Measurements from ENCODE around the gene CRACDL.
"Not testable (repeated sequence)": the region's sequence is repeated elsewhere in the genome, so short reads cannot be mapped to it uniquely, and the experiment has no call there.

The CRACDL gene

DNA sequence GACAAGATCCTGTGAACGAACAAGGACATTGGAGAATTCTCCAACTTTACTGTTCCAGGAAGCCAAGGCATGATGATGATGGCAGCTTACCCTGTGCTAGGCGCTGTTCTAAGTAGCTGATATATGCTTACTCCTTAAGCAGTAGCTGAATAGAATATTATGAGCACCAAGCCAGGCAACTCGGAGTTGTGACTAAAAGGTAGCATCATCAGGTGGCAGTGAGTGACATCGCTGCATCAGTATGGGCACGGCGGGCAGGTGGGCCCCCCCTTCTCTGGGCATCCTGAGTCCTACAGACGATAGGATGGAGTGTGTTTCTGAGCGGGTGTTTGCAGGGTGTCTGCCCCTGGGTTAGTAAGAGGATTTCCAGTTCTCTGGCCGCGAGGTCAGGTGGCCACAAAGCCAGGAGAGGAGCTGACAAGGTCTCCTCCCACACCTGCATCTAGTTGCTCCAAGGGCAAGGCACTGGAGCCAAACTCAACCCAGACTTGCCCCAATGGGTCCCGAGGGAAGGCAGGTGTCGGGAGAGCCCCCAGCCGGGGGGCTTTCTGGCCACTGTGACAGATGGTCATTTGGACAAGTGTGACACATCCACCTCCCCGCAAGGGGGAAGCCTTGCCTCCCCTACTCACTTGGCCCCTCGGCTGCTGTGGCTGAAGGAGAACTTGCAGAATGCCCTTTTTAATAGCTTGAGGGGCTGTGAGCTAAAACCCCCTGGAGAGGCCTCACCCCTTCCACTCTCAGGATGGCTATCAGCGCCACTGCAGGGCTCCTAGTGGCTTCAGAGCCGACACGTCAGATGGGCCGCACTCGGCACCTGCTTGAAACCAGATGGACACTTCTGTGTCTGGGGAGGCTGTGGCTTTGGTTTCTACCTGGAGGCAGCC is 55.5 kb downstream of the CRACDL start:
- H3K27me3 ChIP-seq (ENCODE audit: low read depth) = no peaks in the 10 kb centered on the region
- no peaks in the 10 kb centered on the region for H3K9me3 ChIP-seq
- no peaks in the 10 kb centered on the region for H3K4me1 ChIP-seq
- in situ Hi-C loops (cut with MboI; ENCODE audit: low sequenced_read_pairs) = no loop called here
- no peak overlapping the region for H3K4me3 ChIP-seq
- no peaks in the 10 kb centered on the region for H3K36me3 ChIP-seq (replicated peaks)
- no peak for DNase-seq (ENCODE audit: low spot score in 2 of 2)

GRCh38 chr2:98877658-98878057 is 58.4 kb downstream of the CRACDL start:
- in situ Hi-C loops (cut with MboI; ENCODE audit: low sequenced_read_pairs); H3K36me3 ChIP-seq (replicated peaks); H3K9me3 ChIP-seq; H3K4me3 ChIP-seq; DNase-seq (ENCODE audit: low spot score in 2 of 2); H3K27me3 ChIP-seq (ENCODE audit: low read depth); H3K4me1 ChIP-seq: not testable (repeated sequence)

- no peak for DNase-seq (ENCODE audit: low spot score in 2 of 2)
Observed at GRCh38 chr2:98876741-98877140, 59.3 kb downstream of the CRACDL start.

GRCh38 chr2:98875746-98876145 is 60.3 kb downstream of the CRACDL start:
- in situ Hi-C loops (cut with MboI; ENCODE audit: low sequenced_read_pairs) = no loop called here
- no peaks in the 10 kb centered on the region for H3K36me3 ChIP-seq (replicated peaks)
- no peaks in the 10 kb centered on the region for H3K27me3 ChIP-seq (ENCODE audit: low read depth)
- H3K4me3 ChIP-seq = no peak overlapping the region
- DNase-seq (ENCODE audit: low spot score in 2 of 2) = no peak
- no peaks in the 10 kb centered on the region for H3K9me3 ChIP-seq
- H3K4me1 ChIP-seq = no peaks in the 10 kb centered on the region

More at GRCh38 chr2:98876741-98877140, 59.3 kb downstream of the CRACDL start:
- Histone ChIP-seq H3K27me3 (ENCODE audit: low read depth) (no peaks in the 10 kb centered on the region), H3K9me3 (no peaks in the 10 kb centered on the region), H3K4me1 (no peaks in the 10 kb centered on the region), H3K4me3 (no peak overlapping the region), H3K36me3 (replicated peaks) (no peaks in the 10 kb centered on the region)
- in situ Hi-C loops (cut with MboI; ENCODE audit: low sequenced_read_pairs) = no loop called here

- Histone ChIP-seq H3K36me3 (replicated peaks) (no peaks in the 10 kb centered on the region), H3K4me1 (no peaks in the 10 kb centered on the region), H3K27me3 (ENCODE audit: low read depth) (no peaks in the 10 kb centered on the region), H3K9me3 (no peaks in the 10 kb centered on the region), H3K4me3 (no peak overlapping the region)
- DNase-seq (ENCODE audit: low spot score in 2 of 2) = no peak
- in situ Hi-C loops (cut with MboI; ENCODE audit: low sequenced_read_pairs) = no loop called here
Observed at GRCh38 chr2:98875081-98875728, 60.8 kb downstream of the CRACDL start.

- DNase-seq (ENCODE audit: low spot score in 2 of 2) = no peak
- in situ Hi-C loops (cut with MboI; ENCODE audit: low sequenced_read_pairs) = no loop called here
- Histone ChIP-seq H3K27me3 (ENCODE audit: low read depth) (no peaks in the 10 kb centered on the region), H3K4me3 (no peak overlapping the region), H3K9me3 (no peaks in the 10 kb centered on the region), H3K4me1 (no peaks in the 10 kb centered on the region), H3K36me3 (replicated peaks) (no peaks in the 10 kb centered on the region)
Observed at GRCh38 chr2:98874186-98874689, 61.8 kb downstream of the CRACDL start.

DNA sequence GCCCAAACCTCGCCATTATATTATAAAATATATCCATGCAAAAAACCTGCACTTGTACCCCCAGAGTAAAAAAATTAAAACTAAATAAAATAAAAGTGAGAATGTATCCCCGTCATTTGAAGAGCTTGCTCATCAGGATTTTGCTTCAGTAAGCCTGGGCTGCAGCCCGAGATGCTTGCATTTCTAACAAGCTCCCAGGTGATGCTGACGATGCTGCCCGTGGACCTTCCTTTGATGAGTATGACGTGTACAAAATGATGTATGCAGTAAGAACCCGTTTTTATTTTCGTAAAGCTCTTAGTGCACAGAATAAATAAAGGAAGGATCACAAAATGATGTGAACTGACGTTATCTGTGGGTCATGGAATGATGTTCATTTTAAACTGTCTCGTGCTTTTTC is 63.5 kb downstream of the CRACDL start:
- Histone ChIP-seq H3K27me3 (ENCODE audit: low read depth) (no peaks in the 10 kb centered on the region), H3K9me3 (no peaks in the 10 kb centered on the region), H3K4me1 (no peaks in the 10 kb centered on the region), H3K4me3 (no peak overlapping the region), H3K36me3 (replicated peaks) (no peaks in the 10 kb centered on the region)
- in situ Hi-C loops (cut with MboI; ENCODE audit: low sequenced_read_pairs) = no loop called here
- DNase-seq (ENCODE audit: low spot score in 2 of 2) = no peak

- Histone ChIP-seq H3K27me3 (ENCODE audit: low read depth) (no peaks in the 10 kb centered on the region), H3K4me1 (no peaks in the 10 kb centered on the region), H3K36me3 (replicated peaks) (no peaks in the 10 kb centered on the region), H3K4me3 (no peak overlapping the region), H3K9me3 (no peaks in the 10 kb centered on the region)
- in situ Hi-C loops (cut with MboI; ENCODE audit: low sequenced_read_pairs) = no loop called here
- DNase-seq (ENCODE audit: low spot score in 2 of 2) = no peak
Observed at GRCh38 chr2:98871506-98871905, 64.5 kb downstream of the CRACDL start.

DNA sequence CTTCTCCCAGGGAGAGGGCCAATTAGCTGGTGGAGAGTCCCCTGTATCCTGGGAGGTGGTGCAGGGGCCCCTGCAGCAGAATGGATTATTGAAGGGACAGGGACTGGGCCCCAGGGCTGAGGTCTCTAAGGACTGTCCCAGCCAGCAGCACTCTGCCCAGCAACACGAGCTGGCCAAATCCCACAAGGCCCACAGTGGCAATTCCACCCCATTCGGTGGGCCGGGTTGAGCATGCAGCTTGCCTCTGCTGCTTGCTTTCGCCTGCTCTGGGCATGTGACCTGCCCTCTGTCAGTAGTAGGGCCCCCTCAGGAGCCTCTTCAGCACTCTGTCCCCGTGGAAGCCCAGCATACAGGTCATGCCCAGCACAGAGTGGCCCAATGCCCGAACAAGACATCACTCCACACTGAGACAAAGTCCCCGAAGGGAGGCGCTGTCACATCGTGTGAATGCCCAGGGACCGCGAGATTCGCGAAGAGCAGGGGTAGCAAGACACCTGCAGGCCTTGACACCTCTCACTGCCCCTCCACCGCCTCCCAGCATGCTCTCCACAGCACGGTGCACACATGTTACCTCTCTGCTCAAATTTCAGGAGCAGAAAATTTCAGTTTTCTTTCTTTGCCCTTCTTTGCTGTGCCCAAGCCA is 65.4 kb downstream of the CRACDL start:
- Histone ChIP-seq H3K4me1 (no peaks in the 10 kb centered on the region), H3K4me3 (no peak overlapping the region), H3K27me3 (ENCODE audit: low read depth) (no peaks in the 10 kb centered on the region), H3K9me3 (no peaks in the 10 kb centered on the region), H3K36me3 (replicated peaks) (no peaks in the 10 kb centered on the region)
- no peak for DNase-seq (ENCODE audit: low spot score in 2 of 2)
- in situ Hi-C loops (cut with MboI; ENCODE audit: low sequenced_read_pairs) = no loop called here

- Histone ChIP-seq H3K36me3 (replicated peaks) (no peaks in the 10 kb centered on the region), H3K4me1 (no peaks in the 10 kb centered on the region), H3K27me3 (ENCODE audit: low read depth) (no peaks in the 10 kb centered on the region), H3K9me3 (no peaks in the 10 kb centered on the region), H3K4me3 (no peak overlapping the region)
- DNase-seq (ENCODE audit: low spot score in 2 of 2) = no peak
- in situ Hi-C loops (cut with MboI; ENCODE audit: low sequenced_read_pairs) = no loop called here
Observed at GRCh38 chr2:98869870-98870269, 66.2 kb downstream of the CRACDL start.

GRCh38 chr2:98869272-98869641 is 66.8 kb downstream of the CRACDL start:
- H3K36me3 ChIP-seq (replicated peaks) = no peaks in the 10 kb centered on the region
- no peak overlapping the region for H3K4me3 ChIP-seq
- in situ Hi-C loops (cut with MboI; ENCODE audit: low sequenced_read_pairs) = no loop called here
- no peaks in the 10 kb centered on the region for H3K4me1 ChIP-seq
- no peak for DNase-seq (ENCODE audit: low spot score in 2 of 2)
- no peaks in the 10 kb centered on the region for H3K27me3 ChIP-seq (ENCODE audit: low read depth)
- no peaks in the 10 kb centered on the region for H3K9me3 ChIP-seq

DNA sequence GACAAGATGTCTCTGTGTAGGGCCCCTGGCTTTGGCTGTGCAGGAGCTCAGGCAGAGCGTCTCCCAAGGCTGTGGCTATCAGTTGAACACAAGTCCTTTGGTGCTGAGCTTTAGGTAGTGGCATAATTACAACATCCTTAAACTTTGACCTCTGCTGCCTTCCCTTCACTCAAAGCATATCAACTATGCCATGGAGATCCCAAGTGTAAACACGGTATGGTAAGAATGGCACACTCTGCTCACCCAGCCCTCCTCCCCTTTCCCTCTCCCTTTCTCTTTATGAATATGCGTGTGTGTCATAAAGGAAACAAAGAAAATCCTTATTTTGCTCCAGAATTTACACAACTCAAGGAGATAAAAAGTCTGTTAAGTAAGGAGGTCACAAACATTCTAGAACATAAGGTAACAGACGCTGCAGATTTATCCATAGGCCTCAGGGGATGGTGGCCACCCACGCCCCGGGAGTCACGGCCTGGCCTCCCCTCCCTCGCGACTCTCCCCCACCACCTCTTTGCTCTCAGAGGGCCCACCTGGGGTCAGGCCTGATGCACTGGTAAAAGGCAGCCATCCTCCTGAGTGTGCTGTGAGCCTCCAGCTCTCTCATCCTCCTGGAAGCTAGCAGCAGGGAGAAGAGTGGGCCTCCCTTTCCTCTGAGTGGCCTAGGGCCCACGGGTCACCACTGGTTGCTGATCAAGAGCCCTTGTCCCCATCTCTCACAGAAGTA is 67.3 kb downstream of the CRACDL start:
- no peaks in the 10 kb centered on the region for H3K36me3 ChIP-seq (replicated peaks)
- in situ Hi-C loops (cut with MboI; ENCODE audit: low sequenced_read_pairs) = no loop called here
- no peak for DNase-seq (ENCODE audit: low spot score in 2 of 2)
- H3K4me1 ChIP-seq = no peaks in the 10 kb centered on the region
- H3K4me3 ChIP-seq = no peak overlapping the region
- no peaks in the 10 kb centered on the region for H3K9me3 ChIP-seq
- no peaks in the 10 kb centered on the region for H3K27me3 ChIP-seq (ENCODE audit: low read depth)

DNA sequence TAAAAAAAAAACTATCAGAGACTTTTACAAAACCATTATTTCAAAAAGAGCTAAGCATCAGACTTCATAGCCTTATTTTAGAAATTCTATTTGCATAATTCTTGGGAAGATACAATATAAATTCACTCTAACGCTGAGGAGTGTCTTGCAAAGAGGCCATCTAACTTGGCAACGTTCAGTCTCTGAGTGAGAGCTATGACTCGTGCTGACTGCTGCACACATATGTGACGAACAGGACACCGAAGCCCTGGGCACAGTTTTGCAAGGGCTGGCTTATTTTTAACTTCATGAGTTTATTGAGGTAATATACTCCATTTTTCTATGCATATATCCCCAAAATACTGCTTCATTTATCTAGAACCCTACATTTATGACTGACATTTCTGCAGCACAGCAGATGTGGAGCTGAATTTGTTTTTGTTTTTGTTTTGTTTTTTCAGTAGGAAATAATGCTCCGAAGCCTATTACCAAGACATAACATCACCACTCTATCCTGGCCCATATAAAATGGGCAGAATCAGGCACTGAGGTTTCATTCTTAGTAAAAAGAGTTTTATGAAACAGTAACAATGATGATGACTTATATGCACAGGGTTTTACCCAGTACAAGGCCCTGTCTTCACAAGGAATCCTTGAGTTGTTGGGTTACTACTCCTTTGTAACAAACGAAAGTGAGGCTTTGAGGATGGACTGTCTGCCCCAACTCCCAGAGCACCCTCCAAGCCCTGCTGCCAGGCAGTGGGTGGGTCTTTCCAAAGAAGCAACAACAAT is 68.3 kb downstream of the CRACDL start:
- H3K4me3 ChIP-seq = no peak overlapping the region
- no peaks in the 10 kb centered on the region for H3K4me1 ChIP-seq
- DNase-seq (ENCODE audit: low spot score in 2 of 2) = no peak
- H3K27me3 ChIP-seq (ENCODE audit: low read depth) = no peaks in the 10 kb centered on the region
- no peaks in the 10 kb centered on the region for H3K9me3 ChIP-seq
- in situ Hi-C loops (cut with MboI; ENCODE audit: low sequenced_read_pairs) = no loop called here
- no peaks in the 10 kb centered on the region for H3K36me3 ChIP-seq (replicated peaks)
